Renal cortex interstitium (tissue), 11 donors: ENCODE measurements around the gene RBMS1. TPM values are rescaled to one million over a fixed set of nuclear protein-coding genes. Genes with fewer than 3 reads are reported as not detected.

Source experiments
- DNase-seq, 11 donors: peaks; one replicate each; pipeline ENCODE4 v3.0.0-alpha.2; 2013; ENCODE audit warnings: low read depth in 9 of 11, low spot score in 4 of 11; ENCODE audit errors: extremely low read depth in 1 of 11
- polyA plus RNA-seq, 3 donors: library from polyadenylated mRNA; unstranded; fragments of 120-200 nt; gene quantifications; one replicate each; pipeline ENCODE4 v1.2.1, GENCODE V29; 2013; ENCODE audit not compliant: insufficient read length in 3 of 3

RBMS1 gene
- polyA plus RNA-seq, 3 donors = 130 to 157 (median 150) TPM

GRCh38 chr2:160241251-160242137, 252.1 kb downstream of the RBMS1 start:
- DNase-seq = no peak

- DNase-seq = no peak
These were observed 254.2 kb downstream of the RBMS1 start for GRCh38 chr2:160239436-160239835.

GRCh38 chr2:160238392-160238791, 255.2 kb downstream of the RBMS1 start:
- no peak for DNase-seq

GRCh38 chr2:160232905-160233475, 260.6 kb downstream of the RBMS1 start:
- no peak for DNase-seq

GRCh38 chr2:160229591-160229990, 264.0 kb downstream of the RBMS1 start:
- no peak for DNase-seq

GRCh38 chr2:160228141-160228917, 265.3 kb downstream of the RBMS1 start:
- DNase-seq = peak in 1 of 11 donors; percentile 63

GRCh38 chr2:160227293-160227915, 266.2 kb downstream of the RBMS1 start:
- no peak for DNase-seq

GRCh38 chr2:160226367-160226766, 267.2 kb downstream of the RBMS1 start:
- DNase-seq = no peak

- no peak for DNase-seq
These were observed 267.9 kb downstream of the RBMS1 start for GRCh38 chr2:160225722-160226121.

GRCh38 chr2:160224507-160224906, 269.1 kb downstream of the RBMS1 start:
- DNase-seq = no peak

GRCh38 chr2:160224060-160224459, 269.5 kb downstream of the RBMS1 start:
- DNase-seq = no peak

- DNase-seq = no peak
These were observed 270.0 kb downstream of the RBMS1 start for GRCh38 chr2:160223560-160223959.

GRCh38 chr2:160222546-160223283, 270.9 kb downstream of the RBMS1 start:
- DNase-seq = no peak
